CD4-positive, alpha-beta T cell (primary cell): ENCODE results near the gene PTPN9. TPM values are rescaled to one million over a fixed set of nuclear protein-coding genes. Genes with fewer than 3 reads are reported as not detected.
"Not testable (repeated sequence)": the region's sequence is repeated elsewhere in the genome, so short reads cannot be mapped to it uniquely, and the experiment has no call there.

ENCODE experiments used
- ATAC-seq: fragments of 200-7000 bp; cut with Tn5 transposase; one replicate; pipeline ENCODE4 v1.10.0; 2022; ENCODE audit warnings: mild to moderate bottlenecking; ENCODE audit not compliant: poor library complexity
- CTCF ChIA-PET: fragments of 350-600 bp; sonication (Branson Sonifier 250); formaldehyde crosslinking; loops from one replicate; lab custom pipeline; 2021; ENCODE audit warnings: antibody characterized with exemption, inconsistent platforms; lab: Charles Lee
- POLR2A ChIA-PET: fragments of 350-600 bp; sonication (Branson Sonifier 250); formaldehyde crosslinking; loops from one replicate; lab custom pipeline; 2021; ENCODE audit warnings: antibody characterized with exemption, inconsistent platforms; lab: Charles Lee
- DNase-seq, 14 experiments: peaks; one replicate each; pipeline ENCODE4 v3.0.0-alpha.2; 2013 to 2020; ENCODE audit warnings: mixed read lengths in 2 of 14
- H3K27ac ChIP-seq, 2 donors: one replicate each; pipeline versions ENCODE4 v1.5.1 to v1.7.0; 2013; ENCODE audit warnings: low read length in 2 of 2, low read depth in 1 of 2, mild to moderate bottlenecking in 1 of 2
- H3K27me3 ChIP-seq, 2 experiments: 1 replicate in 1 of 2; 2 replicates in 1 of 2; pipeline versions ENCODE4 v1.6.1 to v1.7.0; 2013; ENCODE audit warnings: low read length in 2 of 2, control low read depth in 1 of 2, mild to moderate bottlenecking in 1 of 2, moderate library complexity in 1 of 2; ENCODE audit not compliant: insufficient read depth in 2 of 2, control insufficient read depth in 1 of 2
- H3K36me3 ChIP-seq: one replicate; pipeline ENCODE4 v1.6.1; 2013; ENCODE audit warnings: low read length, control low read depth; ENCODE audit not compliant: insufficient read depth
- H3K4me1 ChIP-seq: one replicate; pipeline ENCODE4 v1.6.1; 2013; ENCODE audit warnings: low read length, control low read depth; ENCODE audit not compliant: insufficient read depth
- H3K4me3 ChIP-seq: one replicate; pipeline ENCODE4 v1.5.1; 2013; ENCODE audit warnings: mild to moderate bottlenecking, low read length, moderate library complexity
- H3K9me3 ChIP-seq, 2 experiments: 1 replicate in 1 of 2; 2 replicates in 1 of 2; pipeline versions ENCODE4 v1.6.1 to v1.7.0; 2013; ENCODE audit warnings: low read length in 2 of 2, mild to moderate bottlenecking in 2 of 2, control low read depth in 1 of 2, moderate library complexity in 1 of 2; ENCODE audit not compliant: control insufficient read depth in 1 of 2, insufficient read depth in 1 of 2
- H3K27ac Mint-ChIP-seq: one replicate; pipeline ENCODE4 v1.8.0; 2020; ENCODE audit warnings: mixed read lengths
- H3K27me3 Mint-ChIP-seq: one replicate; pipeline ENCODE4 v1.8.0; 2021; ENCODE audit warnings: mixed read lengths
- H3K36me3 Mint-ChIP-seq: one replicate; pipeline ENCODE4 v1.8.0; 2021; ENCODE audit warnings: low read depth, mixed read lengths
- H3K4me1 Mint-ChIP-seq: one replicate; pipeline ENCODE4 v1.8.0; 2021; ENCODE audit warnings: low read depth, mixed read lengths
- H3K4me3 Mint-ChIP-seq: one replicate; pipeline ENCODE4 v1.8.0; 2020; ENCODE audit warnings: mild to moderate bottlenecking, mixed read lengths
- H3K9me3 Mint-ChIP-seq: one replicate; pipeline ENCODE4 v1.8.0; 2020; ENCODE audit warnings: mixed read lengths
- intact Hi-C, 2 experiments: fragments of 100-400 bp; cut with DNase I in 1 of 2; cut with micrococcal nuclease in 1 of 2; formaldehyde crosslinking; loops; one replicate each; pipeline versions ENCODE4 v1.15.1 to v1.9.0; 2023 to 2025; cut with DNase I, micrococcal nuclease
- total RNA-seq, 174 experiments: library from RNA in 2 of 174; stranded (reverse) in 2 of 174; gene quantifications; one replicate each; pipeline ENCODE4 v1.2.3 and lab custom pipeline; 2021 to 2026
- TF ChIP-seq, protein P1 (sequence below): fragments of 200-600 bp; IDR thresholded peaks from one replicate; pipeline ENCODE4 v1.8.0; 2022; ENCODE audit warnings: antibody characterized with exemption, mild to moderate bottlenecking

PTPN9 gene
- total RNA-seq, 2 experiments from 2014 or later: 8.1 to 8.2 TPM

DNA sequence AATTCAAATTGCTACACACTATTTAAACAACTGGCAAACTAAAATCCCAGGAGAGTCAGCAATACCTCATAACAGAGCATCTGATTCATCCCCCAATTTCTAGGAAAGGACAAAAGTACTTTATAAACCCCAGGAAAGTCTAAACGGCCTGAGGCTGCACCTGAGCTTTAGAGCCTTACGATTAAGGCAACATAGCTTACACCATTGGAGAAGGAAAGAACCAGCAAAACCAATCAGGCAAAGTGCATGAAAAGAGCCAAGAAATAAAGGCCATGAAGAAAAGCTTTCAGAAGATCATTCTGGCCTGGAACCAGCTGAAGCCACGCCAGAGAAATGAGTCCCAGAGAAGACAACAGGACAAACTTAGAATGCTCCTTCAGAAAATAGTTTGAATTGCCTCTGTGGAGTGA lies 48.1 kb downstream of the PTPN9 start:
- H3K27ac ChIP-seq: no peak overlapping the region
- CTCF ChIA-PET: interaction anchor here (1.5 kb wide), 1 partner anchor 59 kb away, joined by 3 read pairs; no protein-coding TSS in a partner anchor
- ATAC-seq (no peak), DNase-seq (no peak)
- intact Hi-C loops: no loop called here
- H3K36me3 Mint-ChIP-seq: peaks cover 17% of the 10 kb centered on the region
- H3K27me3 ChIP-seq: no peaks in the 10 kb centered on the region
- no peaks in the 10 kb centered on the region for H3K27me3 Mint-ChIP-seq
- H3K9me3 Mint-ChIP-seq: no peaks in the 10 kb centered on the region
- TF ChIP-seq, protein P1, sequence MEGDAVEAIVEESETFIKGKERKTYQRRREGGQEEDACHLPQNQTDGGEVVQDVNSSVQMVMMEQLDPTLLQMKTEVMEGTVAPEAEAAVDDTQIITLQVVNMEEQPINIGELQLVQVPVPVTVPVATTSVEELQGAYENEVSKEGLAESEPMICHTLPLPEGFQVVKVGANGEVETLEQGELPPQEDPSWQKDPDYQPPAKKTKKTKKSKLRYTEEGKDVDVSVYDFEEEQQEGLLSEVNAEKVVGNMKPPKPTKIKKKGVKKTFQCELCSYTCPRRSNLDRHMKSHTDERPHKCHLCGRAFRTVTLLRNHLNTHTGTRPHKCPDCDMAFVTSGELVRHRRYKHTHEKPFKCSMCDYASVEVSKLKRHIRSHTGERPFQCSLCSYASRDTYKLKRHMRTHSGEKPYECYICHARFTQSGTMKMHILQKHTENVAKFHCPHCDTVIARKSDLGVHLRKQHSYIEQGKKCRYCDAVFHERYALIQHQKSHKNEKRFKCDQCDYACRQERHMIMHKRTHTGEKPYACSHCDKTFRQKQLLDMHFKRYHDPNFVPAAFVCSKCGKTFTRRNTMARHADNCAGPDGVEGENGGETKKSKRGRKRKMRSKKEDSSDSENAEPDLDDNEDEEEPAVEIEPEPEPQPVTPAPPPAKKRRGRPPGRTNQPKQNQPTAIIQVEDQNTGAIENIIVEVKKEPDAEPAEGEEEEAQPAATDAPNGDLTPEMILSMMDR: no peak
- no peak overlapping the region for H3K4me3 Mint-ChIP-seq
- H3K9me3 ChIP-seq: no peaks in the 10 kb centered on the region
- H3K27ac Mint-ChIP-seq: no peak overlapping the region
- H3K4me1 Mint-ChIP-seq: peaks cover 32% of the 10 kb centered on the region
- POLR2A ChIA-PET: no interaction called here
- H3K36me3 ChIP-seq: peaks cover 14% of the 10 kb centered on the region
- H3K4me3 ChIP-seq: no peak overlapping the region
- H3K4me1 ChIP-seq: no peaks in the 10 kb centered on the region

- ChIA-PET POLR2A (no interaction called here), CTCF (interaction anchor here (0.7 kb wide), 1 partner anchor 37 kb away, joined by 4 read pairs; no protein-coding TSS in a partner anchor)
- ATAC-seq (no peak), DNase-seq (no peak)
- Mint-ChIP-seq H3K9me3 (no peaks in the 10 kb centered on the region), H3K4me1 (peaks cover 29% of the 10 kb centered on the region), H3K4me3 (no peak overlapping the region), H3K36me3 (peaks cover 25% of the 10 kb centered on the region), H3K27me3 (no peaks in the 10 kb centered on the region), H3K27ac (no peak overlapping the region)
- H3K27me3 ChIP-seq: no peaks in the 10 kb centered on the region
- H3K4me1 ChIP-seq: no peaks in the 10 kb centered on the region
- H3K27ac ChIP-seq: no peak overlapping the region
- intact Hi-C loops: no loop called here
- TF ChIP-seq, protein P1: no peak
- H3K4me3 ChIP-seq: no peak overlapping the region
- peaks cover 18% of the 10 kb centered on the region for H3K36me3 ChIP-seq
- H3K9me3 ChIP-seq: no peaks in the 10 kb centered on the region
These were observed 48.9 kb downstream of the PTPN9 start for GRCh38 chr15:75530169-75530568.

DNA sequence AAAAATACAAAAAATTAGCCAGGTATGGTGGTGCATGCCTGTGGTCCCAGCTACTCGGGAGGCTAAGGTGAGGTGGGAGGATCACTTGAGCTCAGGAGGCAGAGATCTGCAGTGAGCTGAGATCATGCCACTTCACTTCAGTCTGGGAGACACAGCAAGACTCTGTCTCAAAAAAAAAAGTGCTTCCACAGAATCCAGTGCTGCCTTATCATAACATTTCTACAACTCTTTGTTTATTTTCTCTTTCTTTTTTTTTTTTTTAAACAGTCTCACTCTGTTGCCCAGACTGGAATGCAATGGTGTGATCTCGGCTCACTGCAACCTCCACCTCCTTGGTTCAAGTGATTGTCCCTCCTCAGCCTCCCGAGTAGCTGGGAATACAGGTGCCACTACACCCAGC lies 53.4 kb downstream of the PTPN9 start:
- intact Hi-C loops, H3K27ac Mint-ChIP-seq, ATAC-seq, H3K9me3 Mint-ChIP-seq, H3K4me1 Mint-ChIP-seq, H3K4me3 Mint-ChIP-seq, POLR2A ChIA-PET, H3K27me3 ChIP-seq, H3K4me1 ChIP-seq, H3K9me3 ChIP-seq, H3K27ac ChIP-seq, DNase-seq, H3K27me3 Mint-ChIP-seq, H3K4me3 ChIP-seq: not testable (repeated sequence)
- CTCF ChIA-PET: interaction anchor here (0.8 kb wide), 1 partner anchor 12 kb away, joined by 3 read pairs; no protein-coding TSS in a partner anchor
- peaks cover 48% of the 10 kb centered on the region for H3K36me3 ChIP-seq
- H3K36me3 Mint-ChIP-seq: peaks cover 54% of the 10 kb centered on the region

GRCh38 chr15:75523011-75523410 lies 56.1 kb downstream of the PTPN9 start:
- Mint-ChIP-seq H3K9me3 (no peaks in the 10 kb centered on the region), H3K27ac (no peak overlapping the region), H3K4me3 (no peak overlapping the region), H3K4me1 (no peaks in the 10 kb centered on the region), H3K27me3 (no peaks in the 10 kb centered on the region), H3K36me3 (peaks cover 75% of the 10 kb centered on the region)
- no peak overlapping the region for H3K27ac ChIP-seq
- TF ChIP-seq, protein P1: no peak
- ChIA-PET POLR2A (no interaction called here), CTCF (no interaction called here)
- no peak for DNase-seq
- no peaks in the 10 kb centered on the region for H3K4me1 ChIP-seq
- H3K36me3 ChIP-seq: peaks cover 61% of the 10 kb centered on the region
- H3K9me3 ChIP-seq: no peaks in the 10 kb centered on the region
- H3K27me3 ChIP-seq: no peaks in the 10 kb centered on the region
- intact Hi-C loops: no loop called here
- H3K4me3 ChIP-seq: no peak overlapping the region
- no peak for ATAC-seq
